Psoas muscle (tissue), 8 donors: ENCODE data around the gene NOS1AP. TPM values are rescaled to one million over a fixed set of nuclear protein-coding genes. Genes with fewer than 3 reads are reported as not detected.

ENCODE experiments used
- ATAC-seq, 4 donors: fragments of 200-7000 bp; cut with Tn5 transposase; one replicate each; pipeline ENCODE4 v1.9.1; 2020; ENCODE audit warnings: moderate library complexity in 3 of 4, mild to moderate bottlenecking in 2 of 4
- DNase-seq, 2 donors: peaks; one replicate each; pipeline ENCODE4 v3.0.0-alpha.2; 2020
- H3K27ac ChIP-seq: fragments of 200-600 bp; one replicate; pipeline ENCODE4 v1.8.0; 2022
- H3K27me3 ChIP-seq, 3 donors: fragments of 200-600 bp in 1 of 3; one replicate each; pipeline versions ENCODE4 v1.6.1 to v1.8.0; 2013 to 2022; ENCODE audit warnings: low read length in 2 of 3, mild to moderate bottlenecking in 2 of 3, moderate library complexity in 1 of 3; ENCODE audit not compliant: insufficient read depth in 3 of 3
- H3K36me3 ChIP-seq, 2 donors: fragments of 200-600 bp in 1 of 2; one replicate each; pipeline versions ENCODE4 v1.6.1 to v1.8.0; 2013 to 2022; ENCODE audit warnings: low read depth in 1 of 2, mild to moderate bottlenecking in 1 of 2, moderate library complexity in 1 of 2; ENCODE audit not compliant: insufficient read depth in 1 of 2
- H3K4me1 ChIP-seq: fragments of 200-600 bp; one replicate; pipeline ENCODE4 v1.8.0; 2022
- H3K4me3 ChIP-seq: fragments of 200-600 bp; one replicate; pipeline ENCODE4 v1.8.0; 2022; ENCODE audit warnings: mild to moderate bottlenecking
- H3K9me3 ChIP-seq: fragments of 200-600 bp; one replicate; pipeline ENCODE4 v1.8.0; 2022
- WGBS, 3 donors: extraction: QIAGEN DNeasy Blood & Tissue Kit; methylation state at CpG; one replicate each; pipeline versions ENCODE4 v1.1.6 to v1.1.7; 2013; 5-methylcytosine and 5-hydroxymethylcytosine counted together
- intact Hi-C, 2 donors: fragments of 100-400 bp; cut with DNase I; formaldehyde crosslinking; loops; one replicate each; pipeline versions ENCODE4 v1.11.0 to v1.14.2; 2022
- polyA plus RNA-seq, 3 donors: library from polyadenylated mRNA; stranded (reverse); fragments of 200-250 nt; gene quantifications; one replicate each; pipeline ENCODE4 v1.2.3, GENCODE V29; 2013
- total RNA-seq, 4 donors: library from RNA; stranded (reverse); fragmentation: NEBNext Ultra II Directional in 2 of 4; extraction: Animal tissue kit (Norgen Biotek cat#: 25700) in 2 of 4; gene quantifications; one replicate each; pipeline versions ENCODE4 v1.2.1 to v1.2.4, GENCODE V29; 2021 to 2023
- TF ChIP-seq, protein P1 (sequence below): fragments of 200-600 bp; IDR thresholded peaks from one replicate; pipeline ENCODE4 v1.8.0; 2022; ENCODE audit warnings: antibody characterized with exemption
- donor health status: healthy with polysubstance abuse.
- donor health status: DM: no; HTN: no; CAD: no; lungs with moderate emphysema.
- donor health status: Bipolar disorder and iron deficiency.
- donor health status: healthy.
- donor health status: DM: yes; HTN: yes; CAD: no.
- donor health status: DM: no; HTN: no; CAD: no.
- donor health status: DM: no; HTN: no; CAD: no.
- donor health status: DM: yes; HTN: yes; CAD: no.

The NOS1AP gene
- total and polyA plus RNA-seq, 7 donors = 0.10 to 0.76 (median 0.18) TPM

DNA sequence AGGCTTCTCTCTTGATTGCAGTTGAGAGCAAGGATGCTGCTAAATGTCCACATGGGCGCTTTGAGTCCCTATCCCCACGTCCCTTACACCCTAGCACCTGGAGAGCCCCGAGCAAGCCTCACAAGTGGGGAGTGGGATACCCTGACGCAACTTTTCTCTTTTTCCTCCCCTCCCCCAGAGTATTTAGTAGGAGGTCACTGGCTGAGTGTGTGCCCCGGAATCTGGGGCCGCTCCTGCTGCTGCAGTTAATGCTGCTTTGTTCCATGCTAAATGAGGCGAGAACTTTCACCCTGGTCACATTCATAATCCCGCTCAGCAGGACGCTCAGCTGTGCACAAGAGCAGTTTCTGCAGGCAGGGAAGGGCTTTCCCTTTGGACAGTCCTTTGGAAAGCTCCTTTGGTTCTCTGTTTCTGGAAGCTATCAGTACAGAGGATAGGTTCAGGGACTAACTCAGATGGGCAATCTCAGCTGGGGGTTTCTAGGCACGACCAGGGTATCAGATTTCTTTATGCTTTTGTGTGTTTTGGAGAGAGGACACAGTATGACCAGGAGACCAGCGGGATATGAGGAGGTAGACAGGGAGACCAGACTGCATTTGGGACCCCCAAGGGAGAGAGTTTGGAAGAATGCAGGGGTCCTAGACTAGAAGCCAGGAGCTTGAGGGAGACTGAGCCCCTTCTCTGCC lies 75.9 kb downstream of the NOS1AP start:
- TF ChIP-seq, protein P1, sequence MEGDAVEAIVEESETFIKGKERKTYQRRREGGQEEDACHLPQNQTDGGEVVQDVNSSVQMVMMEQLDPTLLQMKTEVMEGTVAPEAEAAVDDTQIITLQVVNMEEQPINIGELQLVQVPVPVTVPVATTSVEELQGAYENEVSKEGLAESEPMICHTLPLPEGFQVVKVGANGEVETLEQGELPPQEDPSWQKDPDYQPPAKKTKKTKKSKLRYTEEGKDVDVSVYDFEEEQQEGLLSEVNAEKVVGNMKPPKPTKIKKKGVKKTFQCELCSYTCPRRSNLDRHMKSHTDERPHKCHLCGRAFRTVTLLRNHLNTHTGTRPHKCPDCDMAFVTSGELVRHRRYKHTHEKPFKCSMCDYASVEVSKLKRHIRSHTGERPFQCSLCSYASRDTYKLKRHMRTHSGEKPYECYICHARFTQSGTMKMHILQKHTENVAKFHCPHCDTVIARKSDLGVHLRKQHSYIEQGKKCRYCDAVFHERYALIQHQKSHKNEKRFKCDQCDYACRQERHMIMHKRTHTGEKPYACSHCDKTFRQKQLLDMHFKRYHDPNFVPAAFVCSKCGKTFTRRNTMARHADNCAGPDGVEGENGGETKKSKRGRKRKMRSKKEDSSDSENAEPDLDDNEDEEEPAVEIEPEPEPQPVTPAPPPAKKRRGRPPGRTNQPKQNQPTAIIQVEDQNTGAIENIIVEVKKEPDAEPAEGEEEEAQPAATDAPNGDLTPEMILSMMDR = no peak
- no peak for DNase-seq
- no peak for ATAC-seq
- no peaks in the 10 kb centered on the region for H3K27me3 ChIP-seq
- intact Hi-C loops = no loop called here
- no peaks in the 10 kb centered on the region for H3K4me1 ChIP-seq
- H3K36me3 ChIP-seq = no peaks in the 10 kb centered on the region
- H3K4me3 ChIP-seq = no peak overlapping the region
- no peaks in the 10 kb centered on the region for H3K9me3 ChIP-seq
- WGBS, 3 donors = 42 to 46% (median 45%) methylated on average over 11 of the region's 11 CpGs
- no peak overlapping the region for H3K27ac ChIP-seq

DNA sequence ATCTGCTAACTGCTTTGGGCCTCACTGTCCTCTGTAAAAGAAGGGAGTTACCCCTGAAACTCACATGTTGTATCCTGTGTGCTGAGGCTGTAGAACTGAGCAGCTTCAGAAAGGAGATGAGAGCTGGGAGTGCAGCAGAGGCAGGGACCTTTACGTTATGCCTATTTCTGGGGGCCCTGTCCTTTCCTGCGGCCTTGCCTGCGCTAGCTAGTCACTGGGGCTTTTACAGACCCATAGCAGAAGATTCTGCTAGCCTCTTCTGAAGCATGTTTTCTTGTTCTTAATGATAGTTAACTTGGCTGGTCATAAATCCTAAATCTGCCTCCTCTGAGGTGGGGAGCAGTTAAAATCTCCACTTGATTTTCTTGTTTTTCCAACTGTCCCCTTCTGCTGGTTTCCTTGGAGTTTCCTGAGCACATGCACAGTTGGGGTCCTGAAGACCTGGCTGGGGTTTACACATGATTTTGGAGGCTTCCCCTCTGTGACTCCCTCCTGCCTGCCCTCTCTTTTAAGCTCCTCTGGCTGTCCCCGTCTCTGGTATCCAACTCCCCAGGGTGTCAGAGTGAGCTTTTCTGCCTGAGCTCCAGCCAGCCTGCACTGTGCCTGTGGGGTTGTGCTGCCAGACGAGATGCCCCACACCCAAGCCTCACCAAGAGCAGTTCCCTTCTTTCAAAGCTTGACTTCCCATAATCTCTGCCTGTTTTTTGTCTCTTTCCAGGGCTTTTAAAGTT lies 76.6 kb downstream of the NOS1AP start:
- intact Hi-C loops = no loop called here
- no peaks in the 10 kb centered on the region for H3K36me3 ChIP-seq
- no peaks in the 10 kb centered on the region for H3K27me3 ChIP-seq
- 65 to 72% (median 67%) methylated on average over 5 of the region's 5 CpGs for WGBS, 3 donors
- H3K4me3 ChIP-seq = no peak overlapping the region
- H3K27ac ChIP-seq = no peak overlapping the region
- no peak for DNase-seq
- no peak for ATAC-seq
- H3K4me1 ChIP-seq = no peaks in the 10 kb centered on the region
- no peaks in the 10 kb centered on the region for H3K9me3 ChIP-seq
- TF ChIP-seq, protein P1 = no peak

DNA sequence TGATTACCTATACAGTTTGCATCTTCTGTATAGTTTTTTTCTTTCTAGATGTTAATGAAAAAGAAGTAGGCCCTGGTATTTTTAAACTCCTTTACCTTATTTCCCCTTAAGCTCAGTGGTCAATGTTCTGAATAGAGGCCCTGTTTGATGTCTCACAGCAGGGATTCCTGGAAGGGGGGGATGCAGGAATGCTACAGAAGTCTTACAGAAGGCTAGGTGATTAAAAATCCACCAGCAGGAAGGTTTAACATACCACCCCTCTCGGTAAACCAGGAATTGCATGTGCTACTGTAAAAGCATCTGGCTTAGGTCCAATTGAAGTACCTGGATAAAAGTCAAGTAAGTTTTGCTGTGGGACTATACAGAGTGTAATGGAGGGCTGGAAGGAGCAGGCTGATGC lies 78.3 kb downstream of the NOS1AP start:
- TF ChIP-seq, protein P1 = no peak
- Histone ChIP-seq H3K4me1 (no peaks in the 10 kb centered on the region), H3K27ac (no peak overlapping the region), H3K9me3 (no peaks in the 10 kb centered on the region), H3K4me3 (no peak overlapping the region), H3K36me3 (no peaks in the 10 kb centered on the region), H3K27me3 (no peaks in the 10 kb centered on the region)
- intact Hi-C loops = no loop called here
- no peak for DNase-seq
- no peak for ATAC-seq
- 34 to 45% (median 38%) methylated on average over 1 of the region's 1 CpG for WGBS, 3 donors

DNA sequence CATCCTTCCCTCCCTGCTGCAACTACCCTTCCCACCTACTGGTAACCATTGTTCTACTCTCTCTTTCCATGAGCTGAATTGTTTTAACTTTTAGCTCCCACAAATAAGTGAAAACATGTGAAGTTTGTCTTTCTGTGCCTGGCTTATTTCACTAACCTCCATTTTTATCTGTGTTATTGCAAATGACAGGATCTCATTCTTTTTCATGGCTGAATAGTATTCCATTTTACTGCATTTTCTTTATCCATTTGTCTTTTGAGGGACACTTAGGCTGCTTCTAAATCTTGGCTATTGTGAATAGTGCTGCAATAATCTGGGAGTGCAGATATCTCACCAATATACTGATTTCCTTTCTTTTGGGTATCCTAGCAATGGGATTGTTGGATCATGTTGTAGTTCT lies 80.6 kb downstream of the NOS1AP start:
- H3K4me3 ChIP-seq = no peak overlapping the region
- ATAC-seq (no peak), DNase-seq (no peak)
- H3K36me3 ChIP-seq = no peaks in the 10 kb centered on the region
- H3K27ac ChIP-seq = no peak overlapping the region
- H3K27me3 ChIP-seq = no peaks in the 10 kb centered on the region
- H3K9me3 ChIP-seq = no peaks in the 10 kb centered on the region
- H3K4me1 ChIP-seq = no peaks in the 10 kb centered on the region
- intact Hi-C loops = loop anchor here in 1 of 2 donors (5.0 kb wide), 1 partner anchor 33 kb away; no protein-coding TSS in a partner anchor
- TF ChIP-seq, protein P1 = no peak
